Immature natural killer cell (primary cell): Measurements from ENCODE around the gene EVC. TPM values are rescaled to one million over a fixed set of nuclear protein-coding genes. Genes with fewer than 3 reads are reported as not detected.

Experiments used
- DNase-seq, 3 donors: peaks; one replicate each; pipeline ENCODE4 v3.0.0; 2022; ENCODE audit warnings: mixed read lengths in 1 of 3
- H3K27ac Mint-ChIP-seq, 6 donors: one replicate each; pipeline ENCODE4 v1.8.0; 2020; ENCODE audit warnings: mixed read lengths in 6 of 6, mild to moderate bottlenecking in 5 of 6, inconsistent platforms in 4 of 6, moderate library complexity in 3 of 6
- H3K27me3 Mint-ChIP-seq, 3 donors: one replicate each; pipeline ENCODE4 v1.8.0; 2020 to 2021; ENCODE audit warnings: low read depth in 3 of 3, mild to moderate bottlenecking in 3 of 3, mixed read lengths in 3 of 3, moderate library complexity in 3 of 3, inconsistent platforms in 1 of 3
- H3K36me3 Mint-ChIP-seq, 3 donors: one replicate each; pipeline ENCODE4 v1.8.0; 2020; ENCODE audit warnings: mixed read lengths in 3 of 3, inconsistent platforms in 2 of 3, mild to moderate bottlenecking in 2 of 3
- H3K4me1 Mint-ChIP-seq, 2 donors: one replicate each; pipeline ENCODE4 v1.8.0; 2020; ENCODE audit warnings: inconsistent platforms in 2 of 2, mild to moderate bottlenecking in 2 of 2, mixed read lengths in 2 of 2, moderate library complexity in 1 of 2
- H3K4me3 Mint-ChIP-seq, 5 donors: one replicate each; pipeline ENCODE4 v1.8.0; 2020; ENCODE audit warnings: mild to moderate bottlenecking in 5 of 5, mixed read lengths in 5 of 5, inconsistent platforms in 3 of 5, moderate library complexity in 3 of 5
- H3K9me3 Mint-ChIP-seq, 6 donors: one replicate each; pipeline ENCODE4 v1.8.0; 2020; ENCODE audit warnings: mild to moderate bottlenecking in 6 of 6, mixed read lengths in 6 of 6, inconsistent platforms in 4 of 6, moderate library complexity in 3 of 6
- polyA plus RNA-seq, 3 donors: library from polyadenylated mRNA; unstranded; fragments of 300-500 nt; fragmentation: Illumina TruSeq; gene quantifications; one replicate each; pipeline ENCODE4 v1.2.3, GENCODE V29; 2021

The EVC gene
- polyA plus RNA-seq, 3 donors from 2014 or later = not detected

DNA sequence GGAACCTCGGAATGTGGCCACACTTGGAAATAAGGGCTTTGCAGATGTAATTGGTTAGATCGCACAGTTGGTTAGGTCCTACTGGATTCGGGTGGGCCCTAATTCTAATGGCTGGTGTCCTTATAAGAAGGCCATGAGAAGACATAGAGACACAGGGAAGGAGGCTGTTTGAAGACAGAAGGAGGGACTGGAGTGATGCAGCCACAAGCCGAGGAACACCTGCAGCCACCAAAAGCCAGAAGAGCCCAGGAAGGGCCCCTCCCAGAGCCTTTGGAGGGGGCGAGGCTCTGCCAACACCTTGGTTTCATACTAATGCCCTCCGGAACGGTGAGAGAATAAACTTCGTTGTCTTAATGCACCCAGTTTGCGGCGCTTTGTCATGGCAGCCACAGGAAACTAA, 47.0 kb downstream of the EVC start:
- no peaks in the 10 kb centered on the region for H3K4me1 Mint-ChIP-seq
- no peaks in the 10 kb centered on the region for H3K36me3 Mint-ChIP-seq
- no peak overlapping the region for H3K4me3 Mint-ChIP-seq
- peaks cover 0 to 1% (median 0%) of the 10 kb centered on the region in 3 donors for H3K27me3 Mint-ChIP-seq
- H3K27ac Mint-ChIP-seq = no peak overlapping the region
- no peaks in the 10 kb centered on the region for H3K9me3 Mint-ChIP-seq
- DNase-seq = no peak

- Mint-ChIP-seq H3K9me3 (no peaks in the 10 kb centered on the region), H3K4me3 (no peak overlapping the region), H3K4me1 (no peaks in the 10 kb centered on the region), H3K36me3 (no peaks in the 10 kb centered on the region), H3K27ac (no peak overlapping the region), H3K27me3 (peaks cover 0 to 1% (median 0%) of the 10 kb centered on the region in 3 donors)
- DNase-seq = no peak
These were observed 47.7 kb downstream of the EVC start for GRCh38 chr4:5758741-5759140.

DNA sequence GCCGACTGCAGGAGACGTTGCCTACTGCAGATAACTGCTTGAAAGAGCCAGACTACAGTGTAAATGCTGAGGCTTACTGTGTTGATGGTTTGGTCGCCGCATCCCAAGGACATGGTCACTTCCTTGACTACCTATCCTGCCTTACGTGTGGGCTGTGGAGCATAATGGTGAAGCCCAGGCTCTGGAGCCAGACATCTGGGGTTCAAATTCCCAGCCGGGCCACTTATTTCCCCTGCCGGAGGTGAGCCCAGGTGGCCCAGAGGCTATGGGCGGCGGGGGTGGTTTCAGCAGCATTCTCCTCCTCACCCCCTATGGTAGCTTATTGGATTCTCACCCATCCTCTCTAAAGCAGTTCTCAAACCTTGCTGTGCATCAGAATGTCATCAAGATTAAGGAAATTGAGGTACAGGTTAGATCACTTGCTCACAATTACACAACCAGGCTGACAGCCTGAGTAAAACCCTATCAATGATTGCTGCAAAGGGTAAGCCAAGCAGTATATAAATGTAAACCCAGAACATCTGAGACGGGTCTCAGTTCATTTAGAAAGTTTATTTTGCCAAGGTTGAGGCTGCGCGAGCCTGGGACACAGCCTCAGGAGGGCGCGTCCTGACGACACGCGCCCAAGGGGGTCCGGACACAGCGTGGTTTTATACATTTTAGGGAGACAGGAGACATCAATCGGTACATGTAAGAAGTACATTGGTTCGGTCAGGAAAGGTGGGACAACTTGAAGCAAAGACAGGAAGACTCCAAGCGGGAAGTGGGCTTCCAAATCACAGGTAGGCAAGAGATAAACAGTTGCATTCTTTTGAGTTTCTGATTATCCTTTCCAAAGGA, 48.5 kb downstream of the EVC start:
- H3K4me1 Mint-ChIP-seq = no peaks in the 10 kb centered on the region
- H3K27me3 Mint-ChIP-seq = peaks cover 0 to 1% (median 0%) of the 10 kb centered on the region in 3 donors
- H3K36me3 Mint-ChIP-seq = no peaks in the 10 kb centered on the region
- DNase-seq = no peak
- no peak overlapping the region for H3K27ac Mint-ChIP-seq
- no peak overlapping the region for H3K4me3 Mint-ChIP-seq
- no peaks in the 10 kb centered on the region for H3K9me3 Mint-ChIP-seq

DNA sequence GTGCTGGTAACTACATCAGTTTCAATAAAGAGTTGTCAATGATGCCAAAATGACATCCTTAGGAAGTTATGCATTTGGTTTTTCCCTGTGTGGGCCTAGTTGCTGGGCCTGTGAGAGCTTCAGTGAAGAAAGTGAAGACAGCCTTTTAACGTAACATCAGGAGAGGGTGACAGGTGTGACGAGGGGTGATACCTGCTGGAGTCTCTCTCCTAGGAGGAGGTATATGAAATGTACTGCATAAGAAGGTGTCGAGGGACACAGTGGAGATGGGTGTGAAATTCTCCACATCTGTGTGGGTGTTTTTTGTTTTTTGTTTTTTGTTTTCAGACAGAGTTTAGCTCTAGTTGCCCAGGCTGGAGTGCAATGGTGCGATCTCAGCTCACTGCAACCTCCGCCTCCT, 49.2 kb downstream of the EVC start:
- Mint-ChIP-seq H3K4me3 (no peak overlapping the region), H3K4me1 (no peaks in the 10 kb centered on the region), H3K27ac (no peak overlapping the region), H3K36me3 (no peaks in the 10 kb centered on the region), H3K27me3 (peaks cover 0 to 1% (median 0%) of the 10 kb centered on the region in 3 donors), H3K9me3 (no peaks in the 10 kb centered on the region)
- no peak for DNase-seq

GRCh38 chr4:5760936-5761480, 50.0 kb downstream of the EVC start:
- no peak overlapping the region for H3K4me3 Mint-ChIP-seq
- no peak for DNase-seq
- peaks cover 0 to 1% (median 0%) of the 10 kb centered on the region in 3 donors for H3K27me3 Mint-ChIP-seq
- H3K36me3 Mint-ChIP-seq = no peaks in the 10 kb centered on the region
- no peaks in the 10 kb centered on the region for H3K4me1 Mint-ChIP-seq
- no peaks in the 10 kb centered on the region for H3K9me3 Mint-ChIP-seq
- H3K27ac Mint-ChIP-seq = no peak overlapping the region

DNA sequence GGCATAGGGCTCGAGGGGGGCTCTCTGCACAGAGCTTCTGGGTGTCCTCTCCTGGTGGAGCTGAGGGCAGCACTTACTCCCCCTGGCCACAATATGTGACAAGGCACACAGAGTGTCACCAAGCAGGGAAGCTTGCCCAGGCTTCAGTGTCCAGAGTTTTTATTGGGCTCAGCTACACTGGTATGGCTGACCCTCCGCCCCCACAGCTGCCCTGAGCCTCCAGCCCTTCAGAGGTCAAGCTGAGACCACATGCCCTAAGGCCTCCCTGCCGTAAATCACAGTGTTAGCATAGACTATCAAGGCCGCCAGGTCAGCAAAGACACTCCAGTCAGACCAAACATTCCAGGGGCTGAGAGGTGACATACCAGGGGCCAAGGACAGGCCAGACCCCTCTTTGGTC, 59.0 kb downstream of the EVC start:
- Mint-ChIP-seq H3K4me3 (no peak overlapping the region), H3K9me3 (no peaks in the 10 kb centered on the region), H3K4me1 (no peaks in the 10 kb centered on the region), H3K27me3 (peaks cover 2 to 4% (median 2%) of the 10 kb centered on the region in 3 donors), H3K27ac (no peak overlapping the region), H3K36me3 (no peaks in the 10 kb centered on the region)
- no peak for DNase-seq

- Mint-ChIP-seq H3K36me3 (peaks cover 0 to 6% (median 0%) of the 10 kb centered on the region in 3 donors), H3K27me3 (peaks cover 2 to 11% (median 5%) of the 10 kb centered on the region in 3 donors), H3K27ac (no peak overlapping the region), H3K4me3 (no peak overlapping the region), H3K9me3 (peaks cover 0 to 11% (median 6%) of the 10 kb centered on the region in 6 donors), H3K4me1 (no peaks in the 10 kb centered on the region)
- DNase-seq = no peak
These were observed 61.7 kb downstream of the EVC start for GRCh38 chr4:5772528-5773270.

- Mint-ChIP-seq H3K36me3 (peaks cover 0 to 6% (median 0%) of the 10 kb centered on the region in 3 donors), H3K4me3 (no peak overlapping the region), H3K4me1 (no peaks in the 10 kb centered on the region), H3K9me3 (peaks cover 0 to 11% (median 6%) of the 10 kb centered on the region in 6 donors), H3K27ac (no peak overlapping the region), H3K27me3 (peaks cover 2 to 11% (median 3%) of the 10 kb centered on the region in 3 donors)
- DNase-seq = no peak
These were observed 62.2 kb downstream of the EVC start for GRCh38 chr4:5773271-5773555.

DNA sequence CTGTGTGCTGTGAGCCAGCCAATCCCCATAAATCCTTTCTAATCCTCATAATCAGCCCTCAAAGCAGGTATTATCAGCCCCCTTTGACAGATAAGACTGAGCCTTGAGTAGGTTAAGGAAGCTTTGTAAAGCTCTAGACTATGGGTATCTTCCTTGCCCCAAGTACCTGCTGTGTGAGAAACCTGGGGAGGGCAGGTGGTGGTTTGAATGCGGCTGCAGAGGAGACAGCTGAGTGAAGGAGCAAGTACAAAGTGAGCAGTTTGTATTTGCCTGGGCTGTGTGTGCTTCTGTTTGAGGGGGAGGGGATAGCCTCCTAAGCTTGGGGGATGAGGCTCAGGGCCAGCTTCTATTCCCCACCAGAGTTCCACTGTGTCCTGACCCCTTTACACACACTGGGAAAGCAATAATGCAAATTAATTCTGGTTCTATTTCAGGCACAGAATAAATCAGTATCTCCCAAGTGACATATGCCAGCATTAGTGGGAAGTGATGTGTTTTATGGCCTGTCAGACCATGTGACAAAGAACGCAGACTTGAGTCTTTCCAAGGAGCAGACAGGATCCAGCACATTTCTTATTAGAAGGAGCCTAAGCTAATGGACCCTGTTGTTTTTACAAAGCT, 63.5 kb downstream of the EVC start:
- peaks cover 0 to 6% (median 0%) of the 10 kb centered on the region in 3 donors for H3K36me3 Mint-ChIP-seq
- H3K4me3 Mint-ChIP-seq = no peak overlapping the region
- H3K4me1 Mint-ChIP-seq = no peaks in the 10 kb centered on the region
- H3K9me3 Mint-ChIP-seq = peaks cover 0 to 11% (median 6%) of the 10 kb centered on the region in 6 donors
- H3K27me3 Mint-ChIP-seq = peaks cover 2 to 11% (median 3%) of the 10 kb centered on the region in 3 donors
- no peak overlapping the region for H3K27ac Mint-ChIP-seq
- DNase-seq = no peak

GRCh38 chr4:5776510-5776909, 65.5 kb downstream of the EVC start:
- peaks cover 3 to 15% (median 4%) of the 10 kb centered on the region in 3 donors for H3K27me3 Mint-ChIP-seq
- no peaks in the 10 kb centered on the region for H3K4me1 Mint-ChIP-seq
- peaks cover 0 to 11% (median 6%) of the 10 kb centered on the region in 6 donors for H3K9me3 Mint-ChIP-seq
- no peak overlapping the region for H3K27ac Mint-ChIP-seq
- H3K4me3 Mint-ChIP-seq = no peak overlapping the region
- peaks cover 0 to 6% (median 0%) of the 10 kb centered on the region in 3 donors for H3K36me3 Mint-ChIP-seq
- DNase-seq = no peak

DNA sequence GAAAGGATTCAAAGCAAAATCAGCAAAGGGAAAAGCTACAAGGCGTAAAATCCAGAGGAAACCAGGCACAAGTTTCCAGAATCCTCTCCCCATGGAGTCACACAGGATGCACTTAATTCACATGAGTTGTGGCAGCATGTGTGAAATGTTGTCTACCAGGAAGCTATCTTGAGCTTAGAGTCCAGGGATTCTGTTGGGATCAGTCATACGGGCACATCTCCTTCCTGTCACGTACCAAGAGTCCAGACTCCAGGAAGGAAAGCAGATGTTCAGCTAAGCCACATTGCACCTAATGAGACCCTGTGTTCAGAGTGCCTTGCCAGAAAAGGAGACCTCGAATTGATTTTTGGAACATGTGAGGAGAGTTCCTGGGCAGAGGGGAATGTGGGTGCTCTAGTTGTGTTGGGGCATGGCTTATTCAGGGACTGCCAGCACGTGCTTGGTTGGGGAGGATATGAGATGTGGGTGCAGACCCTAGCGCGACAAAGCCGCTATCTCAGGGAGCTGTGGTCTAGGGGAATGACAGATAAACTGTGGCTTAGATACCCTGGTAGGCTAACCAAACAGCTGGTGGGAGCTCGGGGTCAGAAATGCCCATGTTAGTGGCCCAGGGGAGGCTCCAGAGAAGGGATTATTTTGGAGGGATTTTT, 70.0 kb downstream of the EVC start:
- DNase-seq = no peak
- H3K4me1 Mint-ChIP-seq = no peaks in the 10 kb centered on the region
- H3K9me3 Mint-ChIP-seq = peaks cover 0 to 11% (median 6%) of the 10 kb centered on the region in 6 donors
- H3K36me3 Mint-ChIP-seq = peaks cover 0 to 6% (median 0%) of the 10 kb centered on the region in 3 donors
- H3K4me3 Mint-ChIP-seq = no peak overlapping the region
- no peak overlapping the region for H3K27ac Mint-ChIP-seq
- peaks cover 2 to 12% (median 8%) of the 10 kb centered on the region in 3 donors for H3K27me3 Mint-ChIP-seq

DNA sequence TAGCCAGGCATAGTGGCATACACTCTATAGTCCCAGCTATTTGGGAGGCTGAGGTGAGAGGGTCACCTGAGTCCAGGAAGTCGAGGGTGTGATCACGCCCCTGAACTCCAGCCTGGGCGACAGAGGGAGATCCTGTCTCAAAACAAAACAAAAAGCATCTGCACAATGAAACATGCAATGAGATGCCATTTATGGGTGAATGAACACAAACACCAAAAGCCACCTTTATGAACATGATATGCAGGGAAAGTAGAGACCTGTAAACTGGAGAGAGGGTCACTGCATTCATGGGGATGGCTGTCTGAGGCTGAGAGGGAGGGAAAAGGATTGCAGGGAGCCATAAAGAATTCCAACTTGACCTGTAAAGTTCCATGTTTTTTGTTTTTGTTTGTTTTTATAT, 70.7 kb downstream of the EVC start:
- peaks cover 0 to 5% (median under 1%) of the 10 kb centered on the region in 6 donors for H3K9me3 Mint-ChIP-seq
- no peak overlapping the region for H3K4me3 Mint-ChIP-seq
- H3K27ac Mint-ChIP-seq = no peak overlapping the region
- no peak for DNase-seq
- H3K36me3 Mint-ChIP-seq = peaks cover 0 to under 1% (median 0%) of the 10 kb centered on the region in 3 donors
- H3K4me1 Mint-ChIP-seq = no peaks in the 10 kb centered on the region
- peaks cover 2 to 8% (median 8%) of the 10 kb centered on the region in 3 donors for H3K27me3 Mint-ChIP-seq

DNA sequence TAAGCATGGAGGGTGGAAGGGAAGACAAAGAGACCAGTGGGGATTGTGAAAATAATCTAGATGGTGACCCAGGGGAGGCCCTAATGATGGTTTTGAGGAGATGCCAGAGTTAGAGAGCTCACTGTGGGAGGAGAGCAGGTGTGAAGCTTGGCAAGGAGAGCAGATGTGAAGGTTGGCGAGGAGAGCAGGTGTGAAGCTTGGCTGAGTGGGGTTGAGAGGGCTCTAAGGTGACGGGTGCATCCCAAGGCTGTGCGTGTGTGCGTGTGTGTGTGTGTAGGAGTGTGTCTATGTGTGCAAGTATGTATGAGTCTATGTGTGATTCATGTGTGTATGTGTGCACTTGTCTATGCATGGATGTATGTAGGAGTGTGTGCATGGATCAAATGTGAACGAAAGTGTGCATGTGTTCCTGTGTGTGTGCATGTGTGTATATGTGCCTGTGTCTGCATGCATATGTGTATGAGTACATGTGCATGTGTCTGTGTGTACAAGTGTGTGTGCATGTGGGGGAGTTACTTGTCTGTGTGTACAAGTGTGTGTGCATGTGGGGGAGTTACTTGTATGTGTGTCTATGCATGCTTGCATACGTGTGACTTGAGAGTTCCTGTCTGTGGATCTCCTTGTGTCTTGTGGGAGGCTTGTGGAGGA, 72.0 kb downstream of the EVC start:
- no peaks in the 10 kb centered on the region for H3K36me3 Mint-ChIP-seq
- H3K9me3 Mint-ChIP-seq = no peaks in the 10 kb centered on the region
- no peak for DNase-seq
- H3K27ac Mint-ChIP-seq = no peak overlapping the region
- no peaks in the 10 kb centered on the region for H3K4me1 Mint-ChIP-seq
- H3K27me3 Mint-ChIP-seq = peaks cover 2 to 9% (median 8%) of the 10 kb centered on the region in 3 donors
- H3K4me3 Mint-ChIP-seq = no peak overlapping the region
